GM20000 (cell line): ENCODE results near the gene ABHD16B.
A peak's percentile ranks its signal among the peaks of the same experiment; 100 is the strongest.

Source experiments
- DNase-seq: peaks from one replicate; pipeline ENCODE4 v3.0.0; 2012; ENCODE audit warnings: low spot score
- CTCF ChIP-seq: IDR thresholded peaks from 2 replicates; pipeline ENCODE4 v1.5.1; 2012; ENCODE audit warnings: mild to moderate bottlenecking, control low read depth; ENCODE audit errors: extremely low read depth, missing control alignments

ABHD16B gene

GRCh38 chr20:63854069-63854765, 7.1 kb upstream of the ABHD16B start:
- DNase-seq, result peak; percentile 73
- no peak for TF ChIP-seq CTCF

DNA sequence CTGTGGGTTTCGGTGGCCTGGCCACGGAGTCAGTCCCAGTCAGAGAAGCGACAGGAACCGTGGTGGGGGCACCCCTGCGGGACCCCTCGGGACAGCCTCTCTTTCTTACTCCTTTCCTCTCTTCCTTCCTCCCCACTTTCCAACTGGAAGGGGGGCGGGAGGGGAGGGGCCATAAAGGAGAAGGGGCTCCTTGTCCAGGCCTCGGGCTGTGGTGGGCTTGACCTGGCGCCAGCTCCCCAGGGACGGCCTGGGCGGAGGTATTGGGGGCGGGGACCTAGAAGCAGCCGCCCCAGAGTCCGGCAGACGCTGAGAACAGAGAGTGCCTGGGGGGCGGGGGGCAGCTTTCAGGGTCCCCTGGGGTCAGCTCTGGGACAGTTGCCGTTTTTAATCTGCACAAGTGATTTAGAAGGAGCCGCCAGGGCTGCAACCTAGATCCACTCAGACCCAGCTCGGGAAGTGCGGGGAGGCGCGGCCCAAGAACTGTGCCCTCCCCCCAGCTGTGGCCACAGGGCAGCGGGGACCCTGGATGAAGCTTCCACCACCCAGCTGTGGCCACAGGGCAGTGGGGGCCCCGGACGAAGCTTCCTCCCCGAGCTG, 6.4 kb upstream of the ABHD16B start:
- no peak for DNase-seq
- no peak for TF ChIP-seq CTCF

GRCh38 chr20:63855363-63856097, 5.8 kb upstream of the ABHD16B start:
- DNase-seq, result no peak
- no peak for TF ChIP-seq CTCF

- no peak for TF ChIP-seq CTCF
- peak; percentile 14 for DNase-seq
Measured at GRCh38 chr20:63856098-63856511, 5.2 kb upstream of the ABHD16B start.

DNA sequence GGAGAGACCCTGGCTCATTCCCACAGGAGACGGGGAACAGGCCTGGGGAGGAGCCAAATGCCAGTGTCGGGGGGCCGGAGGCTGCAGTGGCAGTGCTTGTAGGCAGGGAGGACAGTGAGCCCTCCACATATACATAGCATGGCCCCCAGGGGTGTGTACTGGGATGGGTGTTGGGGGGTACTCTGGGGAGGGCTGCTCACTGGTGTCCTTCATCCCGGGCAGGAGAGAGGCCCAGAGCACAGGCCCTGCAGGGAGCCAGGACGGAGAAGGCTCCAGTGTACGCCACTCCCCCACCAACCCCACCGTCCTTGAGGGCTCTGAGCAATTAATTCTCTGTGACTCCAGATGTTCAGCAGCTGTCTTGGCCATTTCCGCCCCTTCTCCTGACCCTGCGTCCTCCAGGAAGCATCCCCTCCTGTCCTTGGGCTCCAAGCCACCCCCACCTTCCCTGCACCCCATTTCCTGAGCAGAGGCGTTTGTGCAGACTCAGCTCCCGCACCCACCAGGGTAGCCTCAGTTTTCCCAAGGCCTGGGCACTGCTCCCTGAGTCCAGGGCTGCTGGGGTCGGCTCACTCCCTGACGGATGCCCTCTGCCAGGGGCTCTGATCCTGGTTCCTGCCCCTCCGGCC, 3.4 kb upstream of the ABHD16B start:
- no peak for DNase-seq

DNA sequence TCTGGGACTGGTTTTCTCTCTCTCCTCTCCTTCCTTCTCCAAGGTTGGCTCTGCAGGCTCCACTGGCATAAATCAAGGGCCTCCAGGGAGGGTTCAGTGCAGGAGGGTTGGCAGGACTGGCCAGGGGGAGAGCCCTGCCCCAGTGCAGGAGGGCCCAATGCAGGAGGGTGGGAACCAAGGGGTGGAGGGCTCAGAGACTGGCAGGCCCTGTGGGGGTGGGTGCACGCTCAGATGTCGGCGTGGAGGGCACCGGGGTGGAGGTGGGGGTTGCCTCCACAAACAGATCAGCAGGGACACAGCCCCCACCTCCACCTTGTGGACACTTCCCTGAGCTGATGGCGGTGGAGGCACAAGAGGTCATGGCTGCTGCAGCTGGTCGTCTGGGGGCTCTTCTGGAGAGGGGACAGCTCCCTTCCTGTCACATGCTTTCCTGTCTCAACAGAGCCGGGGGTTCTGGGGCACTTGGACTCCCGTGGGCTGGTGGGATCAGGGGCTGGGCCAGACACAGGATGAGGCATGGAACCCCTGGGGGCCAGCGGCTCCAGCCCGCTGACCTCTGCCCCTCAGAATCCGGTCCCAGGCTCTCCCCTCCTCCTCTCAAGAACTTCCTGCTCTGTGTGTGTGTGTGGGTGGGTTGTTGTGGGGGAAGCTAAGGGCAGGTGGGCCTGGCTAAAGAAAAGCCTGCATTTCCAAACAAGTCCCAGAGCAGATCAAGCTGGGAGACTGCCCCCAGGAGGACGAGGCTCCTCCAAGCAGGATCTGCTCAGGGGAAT, 2.7 kb upstream of the ABHD16B start:
- no peak for TF ChIP-seq CTCF
- DNase-seq, result no peak

More for the DNA sequence above, 3.4 kb upstream of the ABHD16B start:
- TF ChIP-seq CTCF, result no peak
